ENCODE results near the gene ZRANB1.

ZRANB1 gene

DNA sequence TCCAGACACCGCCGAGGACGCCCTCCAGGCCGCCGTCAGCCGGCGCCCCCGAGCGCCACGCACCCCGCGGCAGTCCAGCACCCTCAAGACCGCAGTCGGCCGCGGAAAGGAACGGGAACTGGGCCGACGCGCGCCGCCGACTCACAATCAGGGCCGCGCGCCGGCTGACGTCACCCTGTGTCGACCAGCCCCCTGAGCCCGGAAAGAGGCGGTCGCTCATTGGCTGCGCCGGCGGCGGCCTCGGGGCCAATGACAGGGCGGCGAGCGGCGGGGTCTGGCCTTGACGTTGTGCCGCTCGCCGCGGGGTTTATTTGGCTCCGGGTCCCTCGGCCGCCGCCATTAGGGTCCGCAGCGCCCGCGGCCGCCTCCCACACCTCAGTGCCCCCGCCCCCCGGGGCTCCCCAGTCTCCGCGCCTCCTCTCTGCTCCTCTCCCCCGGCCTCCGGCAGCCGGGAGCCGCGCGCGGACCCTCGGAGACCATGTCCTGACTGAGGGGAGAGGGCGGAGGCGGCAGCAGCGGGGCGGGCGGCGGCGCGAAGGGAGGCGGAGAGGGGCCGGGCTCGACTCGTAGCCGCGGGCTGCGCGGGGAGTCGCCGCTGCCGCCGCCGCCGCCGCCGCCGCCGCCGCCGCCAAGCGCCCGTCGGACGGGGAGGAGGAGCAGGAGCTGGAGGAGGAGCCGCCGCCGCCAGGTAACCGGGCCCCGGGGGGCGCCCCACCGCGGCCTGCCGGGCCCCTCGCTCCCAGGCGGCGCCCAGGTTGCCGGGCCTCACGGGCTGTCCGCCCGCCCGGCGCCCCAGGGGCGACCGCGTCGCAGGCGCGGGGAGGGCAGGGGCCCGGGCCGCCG, 25.1 kb upstream of the ZRANB1 start:
- peaks cover 44% of the 10 kb centered on the region for H3K79me2 ChIP-seq (ENCODE audit: insufficient read depth, low read length)
- H3K27me3 ChIP-seq (ENCODE audit: low read length) = no peaks in the 10 kb centered on the region
- H2AFZ ChIP-seq (ENCODE audit: low read depth, low read length, severe bottlenecking) = peak overlapping the region; percentile 71
- 0 out of 2 replicates have a peak, but pooled peaks cover 4% of the 10 kb centered on the region for H3F3A ChIP-seq (ENCODE audit: insufficient read depth)
- peak overlapping the region; percentile 72 for H3K27ac ChIP-seq (ENCODE audit: low read depth, low read length)
- no peak for TF ChIP-seq CTCF (IDR thresholded peaks at IDR 0.05; ENCODE audit: insufficient read depth, low read length, poor library complexity, severe bottlenecking)
- no peak for TF ChIP-seq EZH2phosphoT487 (conservative IDR thresholded peaks at IDR 0.05; ENCODE audit: low read length)
- no peaks in the 10 kb centered on the region for H3K9me2 ChIP-seq (replicated peaks; ENCODE audit: insufficient read depth, low read length)
- H3K4me3 ChIP-seq (ENCODE audit: insufficient read depth, low read length, poor library complexity, severe bottlenecking) = peak overlapping the region; percentile 98
- peaks cover 15% of the 10 kb centered on the region; the same call in 1 of the 2 replicates for H4K20me1 ChIP-seq (ENCODE audit: low read depth, low read length)
- no peaks in the 10 kb centered on the region for H3K36me3 ChIP-seq (ENCODE audit: low read length)
- peak overlapping the region; percentile 73 for H3K9ac ChIP-seq (ENCODE audit: low read length)
- H3K4me2 ChIP-seq (ENCODE audit: low read depth, low read length, poor library complexity, severe bottlenecking) = peak overlapping the region; percentile 85
- H3K9me3 ChIP-seq (ENCODE audit: insufficient read depth, low read length) = no peaks in the 10 kb centered on the region

DNA sequence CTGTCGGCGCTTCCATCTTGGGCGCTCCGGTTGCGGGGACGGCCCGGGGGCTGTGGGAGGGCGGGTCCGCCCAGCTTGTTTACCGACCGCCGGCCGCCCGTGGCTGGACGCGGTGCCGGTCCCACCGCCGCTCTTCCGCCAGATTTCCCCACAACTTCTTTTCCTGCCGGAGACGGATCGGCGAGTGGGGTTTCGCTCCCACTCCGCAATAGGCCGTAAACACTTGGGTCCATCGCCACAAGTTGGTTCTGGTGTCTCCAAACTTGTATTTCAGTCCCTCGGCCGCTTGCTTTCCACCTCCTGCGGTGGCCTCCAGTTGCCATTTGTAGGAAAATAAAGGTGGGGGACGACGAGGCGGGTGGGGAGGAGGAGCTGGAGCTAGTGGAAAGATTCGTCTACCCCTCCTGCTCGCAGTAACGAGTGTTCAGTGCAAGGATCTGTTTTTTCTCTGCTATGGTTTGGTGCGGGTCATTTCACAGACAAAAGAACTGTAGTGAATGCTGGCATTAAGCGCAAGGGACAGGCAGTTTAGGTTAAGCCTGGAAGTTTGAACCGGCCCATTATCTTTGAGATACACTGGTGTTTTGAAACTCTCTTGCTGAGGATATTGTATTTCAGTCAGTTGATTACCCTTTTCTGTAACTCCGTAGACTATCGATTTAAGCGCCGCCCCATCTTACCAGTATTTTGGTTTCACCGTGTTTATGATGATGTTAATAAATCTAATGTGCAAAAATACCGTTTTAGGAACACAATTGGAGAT, 24.3 kb upstream of the ZRANB1 start:
- Histone ChIP-seq H3K27ac (ENCODE audit: low read depth, low read length) (peak overlapping the region; percentile 72; the same call in 1 of the 2 replicates), H4K20me1 (ENCODE audit: low read depth, low read length) (peaks cover 16% of the 10 kb centered on the region; the same call in 1 of the 2 replicates)
- TF ChIP-seq EZH2phosphoT487 (conservative IDR thresholded peaks at IDR 0.05; ENCODE audit: low read length) (no peak), CTCF (IDR thresholded peaks at IDR 0.05; ENCODE audit: insufficient read depth, low read length, poor library complexity, severe bottlenecking) (no peak)

GRCh38 chr10:124918191-124918830, 23.6 kb upstream of the ZRANB1 start:
- Histone ChIP-seq H2AFZ (ENCODE audit: low read depth, low read length, severe bottlenecking) (no peak overlapping the region), H3K36me3 (ENCODE audit: low read length) (no peaks in the 10 kb centered on the region), H3F3A (ENCODE audit: insufficient read depth) (0 out of 2 replicates have a peak, but pooled peaks cover 4% of the 10 kb centered on the region), H3K9me3 (ENCODE audit: insufficient read depth, low read length) (no peaks in the 10 kb centered on the region), H3K27me3 (ENCODE audit: low read length) (no peaks in the 10 kb centered on the region), H3K9me2 (replicated peaks; ENCODE audit: insufficient read depth, low read length) (no peaks in the 10 kb centered on the region), H3K4me3 (ENCODE audit: insufficient read depth, low read length, poor library complexity, severe bottlenecking) (peak overlapping the region; percentile 98), H4K20me1 (ENCODE audit: low read depth, low read length) (peaks cover 16% of the 10 kb centered on the region; the same call in 1 of the 2 replicates), H3K27ac (ENCODE audit: low read depth, low read length) (no peak overlapping the region), H3K79me2 (ENCODE audit: insufficient read depth, low read length) (peaks cover 58% of the 10 kb centered on the region), H3K4me2 (ENCODE audit: low read depth, low read length, poor library complexity, severe bottlenecking) (peak overlapping the region; percentile 85), H3K9ac (ENCODE audit: low read length) (peak overlapping the region; percentile 73)
- TF ChIP-seq CTCF (IDR thresholded peaks at IDR 0.05; ENCODE audit: insufficient read depth, low read length, poor library complexity, severe bottlenecking) = no peak
- no peak for TF ChIP-seq EZH2phosphoT487 (conservative IDR thresholded peaks at IDR 0.05; ENCODE audit: low read length)

More for the DNA sequence above, 24.3 kb upstream of the ZRANB1 start:
- Histone ChIP-seq H3F3A (ENCODE audit: insufficient read depth) (0 out of 2 replicates have a peak, but pooled peaks cover 4% of the 10 kb centered on the region), H3K9me2 (replicated peaks; ENCODE audit: insufficient read depth, low read length) (no peaks in the 10 kb centered on the region), H2AFZ (ENCODE audit: low read depth, low read length, severe bottlenecking) (peak overlapping the region; percentile 71), H3K79me2 (ENCODE audit: insufficient read depth, low read length) (peaks cover 51% of the 10 kb centered on the region), H3K4me2 (ENCODE audit: low read depth, low read length, poor library complexity, severe bottlenecking) (peak overlapping the region; percentile 85), H3K9ac (ENCODE audit: low read length) (peak overlapping the region; percentile 73), H3K9me3 (ENCODE audit: insufficient read depth, low read length) (no peaks in the 10 kb centered on the region), H3K27me3 (ENCODE audit: low read length) (no peaks in the 10 kb centered on the region), H3K4me3 (ENCODE audit: insufficient read depth, low read length, poor library complexity, severe bottlenecking) (peak overlapping the region; percentile 98), H3K36me3 (ENCODE audit: low read length) (no peaks in the 10 kb centered on the region)

All from SU-DHL-6 (cell line).